Glutamatergic neuron (in vitro differentiated cells): ENCODE data around the gene TMEM225B. TPM values are rescaled to one million over a fixed set of nuclear protein-coding genes. Genes with fewer than 3 reads are reported as not detected.

ENCODE experiments used
- DNase-seq: peaks from one replicate; pipeline ENCODE4 v3.0.0; 2022
- H3K27ac Mint-ChIP-seq: one replicate; pipeline ENCODE4 v1.8.0; 2020; ENCODE audit warnings: mild to moderate bottlenecking, mixed read lengths, inconsistent platforms; ENCODE audit not compliant: unreplicated experiment
- H3K27me3 Mint-ChIP-seq: one replicate; pipeline ENCODE4 v1.8.0; 2020; ENCODE audit warnings: mild to moderate bottlenecking, moderate library complexity, mixed read lengths, inconsistent platforms; ENCODE audit not compliant: unreplicated experiment
- H3K36me3 Mint-ChIP-seq: one replicate; pipeline ENCODE4 v1.8.0; 2020; ENCODE audit warnings: mild to moderate bottlenecking, mixed read lengths, inconsistent platforms; ENCODE audit not compliant: unreplicated experiment
- H3K4me1 Mint-ChIP-seq: one replicate; pipeline ENCODE4 v1.8.0; 2020; ENCODE audit warnings: mild to moderate bottlenecking, low read depth, mixed read lengths, inconsistent platforms; ENCODE audit not compliant: unreplicated experiment
- H3K4me3 Mint-ChIP-seq: one replicate; pipeline ENCODE4 v1.8.0; 2020; ENCODE audit warnings: mild to moderate bottlenecking, mixed read lengths, inconsistent platforms; ENCODE audit not compliant: unreplicated experiment
- H3K9me3 Mint-ChIP-seq: one replicate; pipeline ENCODE4 v1.8.0; 2020; ENCODE audit warnings: mild to moderate bottlenecking, moderate library complexity, mixed read lengths, inconsistent platforms; ENCODE audit not compliant: unreplicated experiment
- CTCF ChIP-seq: fragments of 200-600 bp; sonication (generic); IDR thresholded peaks from one replicate; pipeline ENCODE4 v1.5.0; 2021; ENCODE audit not compliant: partially characterized antibody, unreplicated experiment
- total RNA-seq: library from RNA; stranded (reverse); fragmentation: NEBNext Ultra II Directional; extraction: Animal tissue kit (Norgen Biotek cat#: 25700); gene quantifications from one replicate; pipeline ENCODE4 v1.2.1, GENCODE V29; 2021; ENCODE audit not compliant: unreplicated experiment

Gene TMEM225B
- total RNA-seq, 1 donor from 2014 or later, result 0.66 TPM

DNA sequence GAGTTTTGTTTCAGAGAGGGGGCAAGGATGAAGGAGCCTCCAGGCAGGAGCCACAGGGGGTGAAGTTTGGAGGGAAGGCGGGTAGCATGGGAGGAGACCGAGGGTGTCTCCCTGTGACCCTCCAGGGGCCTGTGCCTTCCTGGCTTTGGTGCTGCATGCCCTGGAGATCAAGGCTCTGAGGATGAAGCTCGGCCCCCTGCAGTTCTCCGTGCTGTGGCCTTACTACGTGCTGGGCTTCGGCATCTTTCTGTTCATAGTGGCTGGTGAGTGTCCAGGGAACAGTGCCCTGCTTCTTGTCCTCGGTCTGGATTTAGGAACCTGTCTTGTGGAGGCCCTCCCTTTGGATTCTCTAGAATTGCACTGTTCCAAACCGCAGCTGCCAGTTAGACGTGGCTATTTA, 9.5 kb downstream of the TMEM225B start:
- no peak for DNase-seq
- Mint-ChIP-seq H3K4me1 (no peaks in the 10 kb centered on the region), H3K9me3 (peaks cover 2% of the 10 kb centered on the region), H3K4me3 (no peak overlapping the region), H3K36me3 (no peaks in the 10 kb centered on the region), H3K27me3 (peaks cover 2% of the 10 kb centered on the region), H3K27ac (no peak overlapping the region)
- no peak for TF ChIP-seq CTCF

- H3K4me3 Mint-ChIP-seq, result no peak overlapping the region
These were observed 16.4 kb downstream of the TMEM225B start for GRCh38 chr7:99614495-99614894.

GRCh38 chr7:99615989-99616358, 17.9 kb downstream of the TMEM225B start:
- Mint-ChIP-seq H3K36me3 (no peaks in the 10 kb centered on the region), H3K27ac (peak overlapping the region; percentile 24), H3K9me3 (peaks cover 2% of the 10 kb centered on the region), H3K4me1 (no peaks in the 10 kb centered on the region), H3K27me3 (peaks cover 8% of the 10 kb centered on the region), H3K4me3 (peak overlapping the region; percentile 93)
- DNase-seq, result no peak
- TF ChIP-seq CTCF, result no peak

More at GRCh38 chr7:99614495-99614894, 16.4 kb downstream of the TMEM225B start:
- Mint-ChIP-seq H3K27ac (no peak overlapping the region), H3K36me3 (no peaks in the 10 kb centered on the region), H3K9me3 (peaks cover 2% of the 10 kb centered on the region), H3K4me1 (no peaks in the 10 kb centered on the region), H3K27me3 (peaks cover 8% of the 10 kb centered on the region)
- DNase-seq, result no peak
- no peak for TF ChIP-seq CTCF

- no peaks in the 10 kb centered on the region for H3K36me3 Mint-ChIP-seq
- peak; percentile 47 for TF ChIP-seq CTCF
- H3K27ac Mint-ChIP-seq, result peak within 1 kb of the TSS; percentile 97
- H3K9me3 Mint-ChIP-seq, result peaks cover 2% of the 10 kb centered on the region
- DNase-seq, result peak; percentile 93
- peak within 1 kb of the TSS; percentile 93 for H3K4me3 Mint-ChIP-seq
- H3K4me1 Mint-ChIP-seq, result no peaks in the 10 kb centered on the region
- peaks cover 8% of the 10 kb centered on the region for H3K27me3 Mint-ChIP-seq
These were observed 18.5 kb downstream of the TMEM225B start, which contains the start of gene ZSCAN25 for GRCh38 chr7:99616359-99617191. TSS of gene ZSCAN25 (plus strand) at chr7:99616946. CDS start at chr7:99619607, 2,661 bp downstream.

DNA sequence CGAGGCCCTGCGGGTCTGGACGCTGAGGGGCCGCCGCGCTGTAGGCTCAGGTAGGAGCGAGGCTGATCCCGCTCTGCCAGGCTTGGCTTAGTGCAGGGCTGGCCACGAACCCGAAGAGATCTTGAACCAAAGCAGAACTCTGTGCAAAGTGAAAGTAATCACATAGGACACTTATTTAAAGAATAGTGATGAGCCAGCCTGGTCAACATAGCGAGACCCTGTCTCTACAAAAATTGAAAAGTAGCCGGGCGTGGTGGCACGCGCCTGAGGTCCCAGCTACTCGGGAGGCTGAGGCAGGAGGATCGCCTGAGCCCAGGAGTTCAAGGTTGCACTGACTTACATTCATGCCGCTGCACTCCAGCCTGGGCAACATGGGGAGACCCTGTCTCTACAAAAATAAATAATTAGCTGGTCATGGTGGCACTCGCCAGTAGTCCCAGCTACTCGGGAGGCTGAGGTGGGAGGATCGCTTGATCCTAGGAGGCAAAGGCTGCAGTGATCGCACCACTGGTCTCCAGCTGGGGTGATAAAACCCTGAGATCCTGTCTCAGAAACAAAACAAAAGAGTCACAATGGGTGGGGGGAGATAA, 19.2 kb downstream of the TMEM225B start:
- Mint-ChIP-seq H3K36me3 (no peaks in the 10 kb centered on the region), H3K4me1 (no peaks in the 10 kb centered on the region), H3K9me3 (peaks cover 2% of the 10 kb centered on the region), H3K4me3 (peak overlapping the region; percentile 93), H3K27ac (peak overlapping the region; percentile 79), H3K27me3 (peaks cover 8% of the 10 kb centered on the region)
- no peak for TF ChIP-seq CTCF
- DNase-seq, result no peak
